HG03378 (cell line): ENCODE results near the gene FBXW4.

Experiments used
- ATAC-seq: cut with Tn5 transposase; IDR thresholded peaks from one replicate; pipeline ENCODE4 v1.9.1; 2021; ENCODE audit warnings: mild to moderate bottlenecking, moderate library complexity; ENCODE audit not compliant: unreplicated experiment

Gene FBXW4

DNA sequence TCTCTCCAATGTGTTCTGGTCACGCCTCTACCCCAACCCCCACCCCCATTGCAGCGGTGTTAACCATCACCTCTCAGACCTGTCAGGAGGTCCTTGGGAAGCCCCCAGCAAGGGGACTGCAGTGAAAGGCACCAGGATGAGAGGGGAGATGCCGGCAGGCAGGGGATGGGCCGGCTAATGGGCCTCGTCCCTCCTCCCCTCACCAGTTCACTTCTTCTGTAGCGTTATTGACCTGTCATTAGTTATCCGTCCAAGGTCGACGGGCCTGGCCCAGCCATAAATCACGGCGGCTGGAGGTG, 125.7 kb downstream of the FBXW4 start:
- no peak for ATAC-seq

DNA sequence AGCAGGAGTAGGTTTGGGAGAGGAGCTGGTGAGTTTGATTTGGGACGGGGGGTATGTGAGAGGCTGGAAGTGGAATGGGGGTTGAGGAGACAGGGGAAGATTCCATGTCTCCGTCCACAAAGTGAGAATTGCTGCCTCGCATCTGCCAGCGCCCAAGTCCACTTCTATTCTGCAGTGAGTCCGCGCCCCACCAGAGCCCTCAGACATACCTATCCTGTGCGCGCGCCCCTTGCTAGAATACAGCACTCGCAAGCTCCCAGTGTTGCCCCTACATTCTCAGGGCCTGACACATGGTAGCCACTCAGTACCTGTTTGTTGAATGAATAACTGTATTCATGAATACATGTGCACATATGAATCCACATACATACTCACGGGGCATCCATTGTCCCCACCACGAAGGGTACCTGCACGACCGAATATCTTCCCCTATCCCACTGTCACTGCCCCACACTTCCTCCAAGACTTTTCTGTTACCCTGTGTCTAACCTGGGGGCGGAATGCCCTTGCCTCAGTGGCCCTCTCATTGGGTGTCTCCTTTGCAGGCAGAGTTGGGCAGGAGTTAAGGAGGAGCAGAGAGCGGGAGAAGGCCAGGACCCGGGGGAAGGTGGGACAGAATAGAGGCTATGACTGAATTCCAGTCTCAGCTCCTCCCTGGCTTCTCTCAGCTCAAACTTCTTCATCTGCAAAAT, 126.8 kb downstream of the FBXW4 start:
- ATAC-seq = no peak

DNA sequence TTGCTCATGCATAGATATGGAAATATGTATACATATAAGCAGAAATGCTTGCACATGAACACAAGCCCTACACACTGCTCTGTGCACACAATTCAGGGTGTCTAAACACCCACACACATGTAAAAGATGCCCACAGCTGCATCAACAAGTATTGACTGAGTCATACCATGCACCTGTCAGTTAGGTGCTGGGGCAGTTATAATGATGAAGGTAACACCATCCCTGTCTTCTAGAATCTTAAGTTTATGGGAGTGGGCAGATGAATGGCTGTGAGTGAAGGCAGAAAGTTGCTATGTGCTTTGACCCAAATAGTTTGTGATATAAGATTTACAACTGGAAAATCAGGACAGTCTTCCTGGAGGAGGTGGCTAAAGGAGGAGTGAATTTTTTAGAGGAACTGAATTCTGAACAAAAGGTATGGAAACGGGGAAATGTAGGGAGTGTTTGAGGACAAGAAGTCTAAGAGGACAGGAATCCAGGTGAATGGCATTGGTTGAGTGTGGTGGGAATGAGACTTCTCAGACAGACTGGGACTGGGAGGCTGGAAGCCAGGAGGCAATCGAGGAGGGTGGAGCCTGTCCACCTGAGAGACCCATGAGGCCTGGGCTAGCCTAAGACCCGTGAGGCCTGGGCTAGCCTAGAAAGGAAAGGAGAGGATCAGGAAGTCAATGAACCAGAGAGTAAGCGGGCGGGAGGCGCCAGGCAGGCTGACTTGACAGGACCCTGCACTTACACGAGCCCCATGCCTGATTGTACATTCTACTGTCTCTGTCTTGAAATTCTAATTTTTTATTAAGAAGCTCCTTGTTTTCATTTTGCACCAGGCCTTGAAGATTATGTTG, 127.6 kb downstream of the FBXW4 start:
- ATAC-seq = no peak

DNA sequence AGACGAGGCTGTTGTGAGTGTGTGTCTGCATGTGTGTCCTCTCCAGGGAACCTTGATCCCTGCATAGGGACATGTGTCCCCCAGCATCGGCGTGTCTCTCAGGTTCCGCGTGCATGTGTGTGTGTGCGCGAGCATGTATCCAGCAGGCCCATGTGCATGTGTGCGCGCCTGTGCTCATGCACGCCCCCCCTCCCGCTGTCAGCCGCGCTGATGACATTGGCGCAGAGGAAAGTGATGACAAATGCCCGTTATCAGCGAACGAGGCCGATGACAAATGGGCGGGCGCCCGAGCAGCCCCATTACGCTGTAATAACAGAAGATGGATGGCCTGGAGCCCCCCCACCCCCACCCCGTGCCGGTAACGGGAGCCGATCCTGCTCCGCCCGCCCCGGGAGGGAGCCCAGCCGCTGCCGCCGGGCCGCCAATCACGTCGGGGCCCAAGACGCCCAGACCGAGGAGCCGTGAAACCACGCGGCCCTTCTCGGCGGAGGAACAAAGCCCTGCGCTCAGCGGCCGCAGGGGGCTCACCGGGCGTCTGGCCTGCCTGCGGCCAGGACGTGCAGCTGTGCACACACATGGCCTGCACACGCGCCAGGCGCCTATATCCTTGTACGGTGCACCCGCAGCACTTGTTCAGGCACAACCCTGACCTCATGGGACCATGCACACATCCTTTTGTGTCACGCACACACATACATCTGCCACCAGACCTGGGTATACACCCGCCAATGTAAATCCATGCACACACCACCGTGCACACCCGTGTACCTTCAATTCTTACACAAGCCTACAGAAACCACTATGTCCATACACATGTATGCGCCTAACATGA, 128.4 kb downstream of the FBXW4 start:
- ATAC-seq = no peak

DNA sequence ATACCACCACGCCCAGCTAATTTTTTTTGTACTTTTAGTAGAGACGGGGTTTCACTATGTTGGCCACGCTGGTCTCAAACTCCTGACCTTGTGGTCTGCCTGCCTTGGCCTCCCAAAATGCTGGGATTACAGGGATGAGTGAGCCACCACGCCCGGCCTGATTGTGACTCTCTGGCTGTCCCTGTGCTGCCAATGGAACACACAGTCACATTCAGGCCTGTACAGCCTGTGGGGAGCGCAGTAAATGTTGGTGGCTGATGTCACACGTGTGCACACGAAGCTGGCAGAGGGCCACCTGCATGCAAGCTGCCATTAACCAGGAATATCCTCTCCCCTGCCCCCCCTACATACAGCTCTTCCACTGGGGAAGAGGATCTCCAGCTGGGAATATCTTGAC, 129.0 kb downstream of the FBXW4 start:
- ATAC-seq = no peak

DNA sequence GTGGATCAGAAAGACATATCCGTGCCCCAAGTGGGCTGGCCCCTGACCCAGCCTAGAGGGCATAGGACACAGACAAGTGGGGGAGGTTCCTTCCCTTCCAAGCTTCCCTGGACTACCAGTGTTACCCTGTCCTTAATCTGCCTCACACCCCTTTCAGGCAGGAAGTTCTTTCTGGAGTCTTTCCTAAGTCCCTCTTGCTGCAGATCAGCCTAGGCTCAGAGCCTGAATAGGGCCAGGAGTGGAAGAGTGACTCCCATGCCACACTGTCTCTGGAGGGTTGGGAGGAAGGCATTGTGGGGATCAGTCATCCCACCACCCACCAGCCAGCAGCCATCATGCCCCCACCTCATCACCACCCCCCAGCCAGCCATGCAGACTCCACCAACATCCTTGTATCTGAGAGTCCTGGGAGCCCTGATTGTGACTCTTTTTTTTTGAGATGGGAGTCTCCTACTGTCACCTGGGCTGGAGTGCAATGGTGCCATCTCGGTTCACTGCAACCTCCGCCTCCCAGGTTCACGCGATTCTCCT, 129.5 kb downstream of the FBXW4 start:
- no peak for ATAC-seq

DNA sequence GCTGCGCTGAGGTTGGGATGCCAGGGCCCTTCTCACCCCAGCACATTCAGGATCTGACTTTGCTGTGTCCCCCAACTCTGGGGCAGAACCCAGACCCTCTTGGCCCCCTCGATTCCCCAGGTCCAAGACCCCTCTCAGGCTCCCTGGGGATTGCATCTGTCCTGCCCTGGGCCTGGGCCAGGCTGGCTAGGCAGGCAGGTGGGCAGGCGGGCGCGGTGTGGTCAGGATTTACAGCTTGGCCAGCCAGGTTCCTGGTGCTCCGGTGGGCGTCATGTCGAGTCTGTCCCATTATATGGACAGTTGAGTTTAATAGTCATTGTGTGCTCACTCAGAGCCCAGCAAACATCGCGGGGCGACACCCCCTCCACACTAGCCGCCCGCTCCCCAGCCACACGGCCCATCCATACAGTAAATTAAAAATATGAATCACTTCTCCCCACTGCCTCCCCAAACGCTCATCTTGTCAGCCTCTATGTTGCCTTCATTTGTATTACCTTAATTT, 130.4 kb downstream of the FBXW4 start:
- ATAC-seq = no peak

DNA sequence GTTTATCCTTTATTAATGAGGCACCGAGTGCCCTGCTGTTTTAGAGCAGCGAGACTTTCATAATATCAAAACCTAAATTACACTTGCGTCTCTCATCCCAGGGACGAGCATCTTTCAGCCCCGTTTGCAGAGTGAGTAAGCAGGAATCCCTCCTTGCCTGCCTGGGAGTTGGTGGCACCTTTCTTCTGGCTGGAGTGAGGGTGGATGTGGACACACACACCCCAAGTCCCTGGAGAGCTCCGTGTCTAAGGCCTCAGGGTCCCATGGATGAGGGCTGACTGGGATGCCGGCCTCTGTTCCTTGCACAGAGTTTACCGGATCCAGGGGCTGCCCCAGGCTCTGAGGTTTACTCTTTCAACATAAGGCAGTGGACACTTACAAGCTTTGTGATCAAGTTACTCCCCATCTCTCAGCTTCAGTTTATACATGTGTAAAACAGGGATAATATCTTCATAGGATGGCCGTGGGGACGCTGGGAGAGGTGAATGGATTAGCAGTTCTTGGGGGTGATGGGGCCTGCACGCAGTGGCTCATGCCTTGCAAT, 131.4 kb downstream of the FBXW4 start:
- ATAC-seq = no peak

DNA sequence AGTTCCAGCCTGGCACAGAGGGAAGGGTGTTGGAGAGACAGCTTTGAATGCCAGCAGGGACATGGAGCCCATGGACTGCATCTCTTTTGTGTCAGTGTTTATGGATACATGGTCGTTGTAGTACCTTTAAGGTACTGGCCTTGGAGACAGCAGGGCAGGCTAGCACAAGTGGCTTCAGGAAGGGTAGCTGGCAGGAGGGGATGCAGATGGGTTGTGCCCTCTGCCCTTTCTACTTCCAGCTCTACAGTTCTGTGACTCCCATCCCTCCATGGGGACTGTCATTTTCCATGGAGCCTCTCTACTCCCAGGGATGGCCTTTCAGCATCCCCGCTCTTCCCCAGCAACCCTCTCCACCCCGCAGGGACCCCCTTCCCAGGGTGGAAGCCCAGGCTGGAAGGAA, 132.0 kb downstream of the FBXW4 start:
- no peak for ATAC-seq

DNA sequence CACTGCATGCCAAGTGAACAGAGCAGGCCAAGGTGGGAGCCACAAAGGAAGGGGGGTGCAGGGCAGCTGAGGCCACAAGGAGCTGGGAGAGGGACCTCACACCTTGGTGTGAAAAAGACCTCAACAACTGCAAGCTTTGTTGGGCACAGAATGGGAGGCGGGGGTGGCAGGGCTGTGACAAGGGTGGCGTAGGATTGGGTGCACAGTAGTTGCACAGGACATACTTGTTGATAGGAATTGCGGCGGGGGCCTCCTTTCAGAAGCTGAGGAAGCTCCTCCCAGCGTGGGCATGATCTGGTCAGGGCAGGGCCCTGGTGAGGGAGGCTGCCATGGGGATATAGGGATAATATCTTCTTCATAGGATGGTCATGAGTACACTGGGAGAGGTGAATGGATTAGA, 132.7 kb downstream of the FBXW4 start:
- no peak for ATAC-seq

DNA sequence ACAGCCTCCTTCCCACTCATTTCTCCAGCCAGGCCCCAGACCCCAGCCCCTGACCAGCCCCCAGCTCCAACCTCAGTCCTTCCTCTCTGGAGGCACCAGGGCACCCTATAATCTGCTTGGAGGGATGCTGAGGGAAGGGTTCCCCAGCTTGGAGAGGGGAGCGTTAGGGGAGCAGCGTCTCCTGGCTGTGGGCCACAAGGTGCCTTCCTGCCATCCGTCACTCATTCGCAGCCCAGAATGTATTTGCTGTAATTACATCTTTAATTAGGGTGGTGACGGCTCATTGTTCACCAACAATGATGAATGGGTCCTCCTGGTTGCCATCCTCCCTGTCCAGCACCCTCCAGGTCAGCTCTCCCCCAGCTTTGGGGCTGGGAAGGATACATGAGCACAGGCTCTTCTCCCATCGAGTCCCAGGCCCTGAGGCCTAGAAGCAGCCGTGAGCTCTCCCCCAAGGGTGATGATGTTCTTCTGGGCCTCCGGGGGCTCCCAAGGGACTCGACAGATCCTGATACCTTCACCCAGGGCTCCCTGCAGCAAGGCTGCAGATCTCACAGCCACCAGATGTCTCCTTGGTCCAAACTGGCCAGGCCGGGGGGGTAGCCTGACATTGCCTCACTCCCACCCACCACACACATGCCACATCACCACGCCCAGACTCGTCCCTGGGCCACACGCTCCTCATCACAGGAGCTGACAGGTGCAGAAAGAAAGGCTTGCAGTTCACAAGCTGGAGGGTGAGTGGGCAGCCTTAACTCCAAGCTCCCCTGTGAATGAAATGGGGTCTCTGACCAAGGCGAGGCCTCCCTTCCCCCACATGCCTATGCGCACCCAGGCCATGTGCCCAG, 133.7 kb downstream of the FBXW4 start:
- no peak for ATAC-seq
